PFSK-1 (cell line): Measurements from ENCODE around the gene LRRC15.

Source experiments
- FOXP2 ChIP-seq: optimal IDR thresholded peaks from 2 replicates; pipeline ENCODE3; 2011; ENCODE audit warnings: borderline replicate concordance, control low read depth, inconsistent platforms; ENCODE audit not compliant: insufficient read depth; ENCODE audit errors: extremely low read length, extremely low read depth
- POLR2AphosphoS5 ChIP-seq: IDR thresholded peaks from 2 replicates; pipeline ENCODE4 v1.6.1; 2012; ENCODE audit warnings: low read depth, mild to moderate bottlenecking, control low read depth, low read length, moderate library complexity
- REST ChIP-seq, 2 experiments: IDR thresholded peaks; 2 replicates each; pipeline versions ENCODE4 v1.6.1 to v1.8.0; 2011 to 2012; ENCODE audit warnings: low read depth in 2 of 2, low read length in 2 of 2, control low read depth in 1 of 2, inconsistent platforms in 1 of 2, mild to moderate bottlenecking in 1 of 2, moderate library complexity in 1 of 2; ENCODE audit not compliant: insufficient read depth in 1 of 2
- SIN3A ChIP-seq: IDR thresholded peaks from 2 replicates; pipeline ENCODE4 v1.6.1; 2012; ENCODE audit warnings: mild to moderate bottlenecking, low read length, moderate library complexity, borderline replicate concordance; ENCODE audit not compliant: insufficient read depth
- TAF1 ChIP-seq: IDR thresholded peaks from 2 replicates; pipeline ENCODE4 v1.6.1; 2012; ENCODE audit warnings: low read length, control low read depth, borderline replicate concordance; ENCODE audit not compliant: insufficient read depth

LRRC15 gene

DNA sequence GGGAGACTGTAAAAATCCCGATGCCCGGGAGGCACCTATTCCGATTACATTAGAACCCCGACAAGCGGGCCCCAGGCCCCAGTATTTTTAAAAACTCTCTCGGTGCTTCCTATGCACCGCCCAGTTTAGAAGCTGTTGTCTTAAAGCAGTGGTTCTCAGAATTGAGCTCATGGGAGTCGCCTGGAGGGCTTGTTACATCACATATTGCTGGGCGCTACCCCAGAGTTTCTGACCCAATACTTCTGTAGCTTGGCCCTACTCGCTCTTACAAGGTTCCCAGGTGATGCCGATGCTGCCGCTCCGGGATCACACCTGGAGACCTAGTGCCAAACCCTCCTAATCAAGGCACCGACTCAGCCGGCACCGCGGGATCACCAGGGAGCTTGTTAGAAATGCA, 53.6 kb downstream of the LRRC15 start:
- no peak for TF ChIP-seq FOXP2
- TF ChIP-seq REST (IDR thresholded peaks at IDR 0.05; ENCODE audit: insufficient read depth in 1 of 2, low read depth in 2 of 2, low read length in 2 of 2), result no peak
- no peak for TF ChIP-seq SIN3A
- TF ChIP-seq POLR2AphosphoS5, result no peak
- no peak for TF ChIP-seq TAF1

- no peak for TF ChIP-seq FOXP2
- no peak for TF ChIP-seq SIN3A
Measured at GRCh38 chr3:194315088-194315964, 54.2 kb downstream of the LRRC15 start.

DNA sequence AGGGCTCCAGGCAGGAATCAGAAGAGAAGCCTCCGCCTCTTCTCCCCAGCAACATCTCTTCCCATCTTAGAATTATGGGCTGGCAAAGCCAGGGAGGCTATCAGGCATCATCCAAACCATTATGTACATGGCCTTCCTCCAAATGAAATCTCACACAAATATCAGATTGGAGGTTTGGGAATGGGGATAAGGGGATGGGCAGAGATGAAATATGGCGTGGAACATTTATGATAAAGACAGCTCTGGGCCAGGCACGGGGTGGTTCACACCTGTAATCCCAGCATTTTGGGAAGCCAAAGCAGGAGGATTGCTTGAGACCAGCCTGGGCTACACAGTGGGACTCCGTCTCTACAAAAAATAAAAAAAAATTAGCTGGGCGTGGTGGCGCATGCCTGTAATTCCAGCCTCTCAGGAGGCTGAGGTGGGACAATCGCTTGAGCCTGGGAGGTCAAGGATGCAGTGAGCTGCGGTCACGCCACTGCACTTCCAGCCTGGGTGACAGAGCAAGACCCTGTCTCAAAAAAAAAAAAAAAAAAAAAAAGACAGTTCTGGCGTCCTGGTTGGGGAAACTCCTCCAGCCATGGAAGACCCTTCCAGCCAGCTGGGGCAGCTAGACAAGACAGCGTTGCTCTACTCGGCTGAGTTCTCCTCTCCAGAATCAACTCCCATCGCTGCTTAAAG, 55.0 kb downstream of the LRRC15 start:
- TF ChIP-seq REST (IDR thresholded peaks at IDR 0.05; ENCODE audit: insufficient read depth in 1 of 2, low read depth in 2 of 2, low read length in 2 of 2), result no peak
- no peak for TF ChIP-seq TAF1

DNA sequence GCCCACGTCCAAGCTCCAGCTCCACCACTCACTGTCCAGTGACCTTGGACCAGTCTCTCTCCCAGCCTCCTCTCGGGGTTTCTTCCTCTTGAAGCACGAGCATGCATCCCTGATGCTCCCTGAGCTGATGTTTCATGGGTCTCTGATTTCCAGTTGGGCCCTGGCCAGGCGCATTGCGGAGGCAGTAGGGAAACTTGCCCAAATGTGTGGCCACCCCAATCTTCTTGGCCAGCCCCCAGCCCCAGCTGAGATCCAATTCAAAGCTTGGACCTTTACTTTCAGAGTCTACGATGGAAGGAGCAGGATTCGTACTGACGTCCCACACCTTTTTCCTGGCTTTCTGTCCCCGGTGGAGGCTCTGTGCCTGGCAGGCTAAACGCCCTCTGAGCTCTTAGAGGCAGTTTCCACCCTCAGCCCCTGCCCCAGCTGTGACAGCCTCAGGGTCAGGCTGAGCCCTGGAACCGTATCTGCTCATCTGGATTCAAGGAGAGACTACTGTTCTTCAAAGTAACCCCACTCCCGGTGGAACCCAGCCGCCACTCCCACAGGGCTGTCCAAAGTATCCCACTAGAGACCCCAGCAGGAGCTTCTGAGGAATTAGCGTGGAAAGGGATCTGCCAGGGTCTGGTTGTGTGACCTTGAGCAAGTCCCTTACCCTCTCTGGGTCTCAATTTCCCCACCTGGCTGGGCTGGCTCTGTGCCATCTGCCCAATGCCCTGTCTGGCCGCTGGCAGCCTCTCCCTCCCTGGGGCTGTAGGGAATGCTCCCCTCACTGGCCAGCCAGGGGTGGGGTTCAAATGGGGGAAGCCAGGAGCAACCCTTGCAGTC, 55.8 kb downstream of the LRRC15 start:
- no peak for TF ChIP-seq POLR2AphosphoS5

DNA sequence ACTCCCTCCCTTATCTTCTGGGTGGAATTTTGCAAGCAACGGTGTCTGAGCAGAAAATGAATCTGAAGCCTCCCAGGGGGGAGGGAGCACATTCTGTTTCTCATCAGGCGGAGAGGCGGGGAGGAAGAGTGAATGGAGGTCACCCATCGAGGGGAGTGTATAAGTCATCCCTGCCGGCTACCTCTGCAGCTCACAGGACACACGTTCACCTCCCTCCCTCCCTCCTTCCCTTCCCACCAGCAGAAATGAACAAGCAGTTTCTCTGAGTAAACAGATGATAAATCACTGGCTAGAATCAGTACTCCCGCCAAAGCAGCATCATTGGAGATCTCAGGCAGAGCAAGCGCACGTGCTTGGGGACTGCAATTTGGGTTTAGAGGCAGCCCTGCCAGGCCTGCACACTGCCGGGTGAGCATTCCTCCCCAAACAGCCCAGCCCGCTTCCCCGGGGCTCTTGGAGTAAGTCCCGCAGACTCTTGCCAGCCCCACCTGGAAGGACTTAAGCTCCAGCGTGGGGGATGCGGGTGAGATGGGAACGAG, 56.7 kb downstream of the LRRC15 start:
- no peak for TF ChIP-seq POLR2AphosphoS5
- no peak for TF ChIP-seq FOXP2
- no peak for TF ChIP-seq TAF1
- no peak for TF ChIP-seq REST (IDR thresholded peaks at IDR 0.05; ENCODE audit: insufficient read depth in 1 of 2, low read depth in 2 of 2, low read length in 2 of 2)
- no peak for TF ChIP-seq SIN3A

- TF ChIP-seq SIN3A, result no peak
- no peak for TF ChIP-seq FOXP2
- TF ChIP-seq POLR2AphosphoS5, result no peak
- no peak for TF ChIP-seq TAF1
- no peak for TF ChIP-seq REST (IDR thresholded peaks at IDR 0.05; ENCODE audit: insufficient read depth in 1 of 2, low read depth in 2 of 2, low read length in 2 of 2)
Measured at GRCh38 chr3:194312186-194312742, 57.3 kb downstream of the LRRC15 start.
